COLO829 (cell line): ENCODE results near the gene SETBP1.

Source experiments
- DNase-seq: peaks from one replicate; pipeline ENCODE4 v3.0.0; 2012; ENCODE audit warnings: low spot score

The SETBP1 gene

DNA sequence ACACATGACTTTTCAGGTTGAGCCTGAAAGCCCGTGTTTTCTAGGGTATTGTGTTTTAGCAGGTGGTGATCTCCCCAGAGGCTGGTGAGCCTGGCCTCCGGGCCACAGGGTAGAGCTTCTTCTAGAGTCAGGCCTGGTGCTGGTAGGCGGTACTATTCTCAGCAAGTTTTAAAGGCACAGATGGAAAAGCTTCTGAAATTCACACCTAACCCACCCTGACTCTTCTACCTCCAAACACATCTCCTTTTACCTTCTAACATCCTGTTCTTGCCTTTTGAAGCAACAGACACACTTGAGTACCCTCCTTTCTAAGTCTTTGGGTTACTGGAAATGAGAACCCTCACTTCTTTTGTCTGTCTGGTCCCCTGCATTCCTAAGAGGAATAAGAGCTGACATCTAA lies 191.1 kb downstream of the SETBP1 start:
- no peak for DNase-seq

GRCh38 chr18:44876024-44876423 lies 195.3 kb downstream of the SETBP1 start:
- DNase-seq: no peak

DNA sequence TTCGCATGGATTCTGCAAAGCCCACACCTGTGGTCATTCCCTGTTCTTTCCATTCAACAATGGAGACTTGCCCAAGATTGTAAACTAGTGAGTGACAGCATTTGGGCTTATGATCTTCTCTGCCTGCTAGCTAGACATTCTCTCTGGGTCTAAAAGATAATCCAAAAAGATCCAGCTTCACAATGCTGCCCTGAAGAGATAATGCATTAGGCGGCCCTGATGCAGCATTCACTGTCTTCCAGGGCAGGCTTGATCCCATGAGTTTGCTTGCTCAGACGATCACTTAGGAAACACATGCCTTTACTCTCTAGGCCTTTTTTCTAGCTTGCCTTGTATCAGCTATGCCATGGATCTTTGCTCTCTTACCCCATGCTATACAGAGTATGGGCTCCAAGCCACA lies 196.1 kb downstream of the SETBP1 start:
- DNase-seq: no peak

- DNase-seq: no peak
Observed at GRCh38 chr18:44878335-44878734, 197.6 kb downstream of the SETBP1 start.

- no peak for DNase-seq
Observed at GRCh38 chr18:44880170-44880569, 199.5 kb downstream of the SETBP1 start.

GRCh38 chr18:44881461-44882162 lies 200.9 kb downstream of the SETBP1 start:
- DNase-seq: no peak

- no peak for DNase-seq
Observed at GRCh38 chr18:44882163-44882868, 201.6 kb downstream of the SETBP1 start.

- no peak for DNase-seq
Observed at GRCh38 chr18:44883671-44884070, 203.0 kb downstream of the SETBP1 start.

GRCh38 chr18:44884431-44884830 lies 203.7 kb downstream of the SETBP1 start:
- DNase-seq: no peak

DNA sequence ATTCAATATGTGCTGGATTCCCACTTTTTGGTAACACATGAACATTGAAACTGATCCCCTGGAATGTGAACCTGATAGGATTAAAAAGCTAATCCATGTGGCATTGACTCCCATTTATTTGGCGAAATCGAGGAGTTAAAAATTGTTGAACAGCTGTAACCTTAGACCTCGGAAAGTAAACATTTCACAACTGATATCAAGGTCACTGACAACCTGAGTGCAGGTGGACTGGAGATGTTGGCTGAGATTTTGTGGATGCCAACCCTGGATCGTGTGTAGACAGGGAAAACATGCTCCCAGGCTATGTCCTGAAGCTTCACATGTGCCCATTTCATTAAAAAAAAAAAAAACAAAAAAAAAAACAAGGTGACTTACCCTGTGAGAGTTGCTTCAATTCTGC lies 204.8 kb downstream of the SETBP1 start:
- DNase-seq: no peak

GRCh38 chr18:44887227-44887631 lies 206.5 kb downstream of the SETBP1 start:
- no peak for DNase-seq

- no peak for DNase-seq
Observed at GRCh38 chr18:44889111-44889510, 208.4 kb downstream of the SETBP1 start.

DNA sequence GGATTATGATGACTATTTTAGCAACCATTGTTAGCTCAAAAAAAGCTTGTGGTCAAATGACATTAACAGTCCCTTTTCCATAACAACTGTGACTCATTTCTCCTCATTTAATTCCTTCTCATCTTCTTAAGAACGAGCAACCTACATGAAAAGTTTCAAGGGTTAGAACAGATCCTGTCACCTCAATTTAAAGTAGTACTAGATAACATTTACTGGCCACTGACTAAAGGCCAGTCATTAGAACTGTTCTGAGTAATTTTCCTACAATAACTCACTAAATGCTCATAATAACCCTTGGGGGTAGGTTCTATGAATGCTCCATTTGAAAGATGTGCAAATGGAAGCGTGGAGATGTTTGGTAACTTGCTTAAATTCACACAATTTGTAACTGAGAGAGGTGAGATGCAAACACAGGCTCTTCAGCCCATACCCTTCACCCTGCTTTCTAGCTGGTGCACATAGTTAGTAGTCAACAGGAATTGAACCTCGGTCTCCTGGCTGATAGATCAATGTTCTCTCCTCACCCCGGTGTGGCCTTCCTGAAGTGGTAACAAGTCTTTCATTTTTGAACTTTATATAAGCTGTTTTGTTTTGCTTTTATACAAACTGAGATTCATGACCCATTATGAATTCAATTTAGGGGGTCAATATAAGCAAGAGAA lies 212.5 kb downstream of the SETBP1 start:
- no peak for DNase-seq

DNA sequence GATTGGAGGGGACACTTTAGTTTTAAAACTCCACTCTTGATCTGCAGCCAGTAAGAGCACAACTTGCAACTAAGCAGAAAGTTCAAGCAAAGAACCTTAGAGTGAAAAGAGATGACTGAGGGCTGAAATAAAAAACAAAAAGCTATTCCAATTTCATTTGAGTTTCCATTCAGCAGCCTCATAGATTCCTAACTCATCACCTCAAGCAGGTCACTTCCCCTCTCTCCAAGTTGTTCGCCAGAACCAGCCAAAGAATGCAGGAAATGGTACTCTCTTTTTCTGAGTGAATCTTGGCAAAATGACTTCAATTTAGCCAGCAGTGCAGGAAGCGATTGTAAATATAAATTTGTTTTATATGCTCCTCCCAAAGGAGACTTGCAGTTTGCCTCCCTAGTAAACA lies 213.3 kb downstream of the SETBP1 start:
- no peak for DNase-seq

- peak; percentile 16 for DNase-seq
Observed at GRCh38 chr18:44895176-44895798, 214.6 kb downstream of the SETBP1 start.

- DNase-seq: no peak
Observed at GRCh38 chr18:44896846-44897245, 216.2 kb downstream of the SETBP1 start.

DNA sequence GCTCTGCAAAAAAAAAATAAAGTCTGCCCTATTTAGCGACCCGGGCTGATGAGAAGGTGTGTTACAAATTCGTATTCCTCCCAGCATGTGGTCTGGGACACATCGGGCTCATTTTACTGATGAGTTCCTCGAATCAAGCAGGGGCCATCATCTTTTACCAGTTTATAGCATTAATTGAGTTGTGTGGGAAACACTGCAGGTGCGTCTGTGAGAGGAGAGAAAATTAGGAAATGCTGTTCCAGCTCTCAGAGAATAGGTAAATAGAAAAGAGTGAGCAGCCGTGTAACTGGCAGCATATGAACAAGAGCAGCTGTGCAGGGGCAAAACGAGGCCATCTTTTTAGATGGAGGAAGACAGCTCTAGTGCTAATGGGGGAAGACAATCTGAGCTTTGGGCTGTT lies 216.7 kb downstream of the SETBP1 start:
- DNase-seq: no peak

DNA sequence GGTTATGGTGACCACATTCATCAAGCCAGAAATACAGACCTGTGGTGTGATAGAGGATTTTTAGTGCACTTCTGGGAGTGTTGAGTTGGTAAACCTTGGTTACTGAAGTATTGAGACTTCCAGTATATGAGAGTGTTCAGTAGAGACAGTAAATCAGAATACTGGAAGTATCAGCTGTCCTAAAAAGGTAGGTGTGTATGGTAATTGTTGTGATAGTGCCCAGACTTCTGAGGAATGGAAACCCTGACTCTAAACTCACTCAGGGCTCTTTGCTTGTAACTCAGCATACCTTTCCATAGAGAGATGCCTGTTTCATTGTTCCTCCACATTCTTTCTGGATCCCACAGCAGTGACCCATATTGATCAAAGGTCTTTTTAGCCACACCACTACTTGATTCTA lies 217.1 kb downstream of the SETBP1 start:
- no peak for DNase-seq

DNA sequence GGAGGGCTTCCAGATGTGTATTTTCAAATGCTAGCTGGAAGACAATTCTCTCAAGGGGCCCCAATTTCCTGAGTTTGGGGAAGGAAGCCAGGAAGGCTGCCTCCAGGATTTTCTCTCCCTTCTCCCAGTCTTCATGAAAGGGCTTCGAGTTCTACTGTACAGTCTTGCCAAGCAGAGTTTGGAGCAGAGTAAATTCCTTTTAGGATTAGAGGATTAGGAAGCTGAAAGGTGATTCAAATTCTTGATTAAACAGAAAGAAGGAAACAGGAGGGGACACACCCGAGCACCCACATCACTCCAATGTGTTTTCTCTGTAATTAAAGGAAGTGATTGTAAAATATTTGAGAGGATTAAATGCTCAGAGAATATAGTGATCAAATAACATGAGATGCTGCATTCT lies 217.8 kb downstream of the SETBP1 start:
- no peak for DNase-seq

DNA sequence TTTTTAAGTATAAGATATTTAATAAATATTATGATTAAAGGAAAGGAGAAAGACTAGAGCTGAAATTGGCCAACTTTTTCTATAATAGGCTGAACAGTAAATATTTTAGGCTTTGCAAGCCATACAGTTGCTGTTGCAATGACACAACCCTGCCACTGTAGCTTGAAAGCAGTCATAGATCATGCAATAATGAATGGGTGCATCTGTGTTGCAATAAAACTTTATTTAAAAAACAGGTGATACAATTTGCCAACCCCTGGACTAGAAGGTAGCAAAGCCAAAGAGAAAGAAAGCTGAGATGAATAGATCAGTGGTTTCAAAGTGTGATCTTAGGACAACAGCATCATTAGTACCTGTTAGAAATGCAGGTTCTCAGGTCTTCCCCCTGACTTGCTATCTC lies 219.1 kb downstream of the SETBP1 start:
- no peak for DNase-seq

DNA sequence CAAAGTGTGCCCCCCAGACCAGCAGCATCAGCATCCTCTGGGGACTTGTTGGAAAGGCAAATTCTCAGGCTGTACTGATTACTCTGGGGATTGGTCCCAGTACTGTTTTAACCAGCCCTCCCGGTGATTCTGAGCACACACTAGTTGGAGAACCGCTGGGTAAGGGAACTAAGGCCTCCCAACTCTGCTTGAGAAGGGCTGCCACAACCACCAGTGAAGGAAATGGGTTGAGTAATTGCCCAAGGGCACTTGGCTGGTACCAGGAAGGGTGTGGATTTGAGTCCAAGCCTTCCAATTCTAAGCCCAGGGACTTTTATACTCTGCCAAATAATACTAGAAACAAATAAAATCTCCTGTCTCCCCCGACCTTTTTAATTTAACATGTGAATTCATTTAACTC lies 219.9 kb downstream of the SETBP1 start:
- DNase-seq: no peak

- DNase-seq: no peak
Observed at GRCh38 chr18:44901283-44901682, 220.6 kb downstream of the SETBP1 start.

DNA sequence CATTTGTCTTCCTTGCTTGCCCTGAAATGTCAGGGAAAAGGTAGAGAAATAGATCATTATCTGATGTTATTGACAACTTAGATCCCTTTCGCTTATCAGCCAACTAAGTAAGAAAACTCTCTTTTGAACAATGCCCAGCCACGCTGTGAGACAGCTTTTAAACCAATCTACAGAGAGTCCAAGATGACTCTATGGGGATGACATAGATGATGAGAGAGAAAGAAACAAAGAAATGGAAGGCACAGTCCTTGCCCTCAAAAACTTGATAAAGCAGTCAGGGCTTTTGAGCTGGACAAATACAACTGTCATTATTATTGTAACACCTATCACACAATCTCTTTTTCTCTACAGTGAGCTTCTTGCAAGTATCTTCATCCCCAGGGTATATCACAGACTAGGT lies 222.6 kb downstream of the SETBP1 start:
- no peak for DNase-seq
